GM12878 (cell line): ENCODE data around the gene TTLL8. TPM values are rescaled to one million over a fixed set of nuclear protein-coding genes. Genes with fewer than 3 reads are reported as not detected.

ENCODE experiments used
- BMI1 ChIP-seq: fragments of 450-650 bp; IDR thresholded peaks from 2 replicates; pipeline ENCODE4 v1.6.1; 2016; ENCODE audit warnings: mild to moderate bottlenecking, moderate library complexity, borderline replicate concordance
- E2F4 ChIP-seq: IDR thresholded peaks from 2 replicates; pipeline ENCODE4 v1.6.1; 2012; ENCODE audit warnings: low read depth, low read length, improper control_type of control experiment
- MAX ChIP-seq: IDR thresholded peaks from 2 replicates; pipeline ENCODE4 v1.6.1; 2012; ENCODE audit warnings: low read depth, low read length, improper control_type of control experiment
- POLR2AphosphoS2 ChIP-seq: IDR thresholded peaks from 2 replicates; pipeline ENCODE4 v1.6.1; 2011; ENCODE audit warnings: low read depth, mild to moderate bottlenecking, low read length, improper control_type of control experiment, moderate library complexity
- SMC3 ChIP-seq: IDR thresholded peaks from 2 replicates; pipeline ENCODE4 v1.6.1; 2011; ENCODE audit warnings: low read length, improper control_type of control experiment, borderline replicate concordance
- TCF3 ChIP-seq: IDR thresholded peaks from 2 replicates; pipeline ENCODE4 v1.6.1; 2012; ENCODE audit warnings: low read depth, mild to moderate bottlenecking, low read length, borderline replicate concordance; ENCODE audit not compliant: insufficient read depth
- USF2 ChIP-seq: IDR thresholded peaks from 2 replicates; pipeline ENCODE4 v1.6.1; 2011; ENCODE audit warnings: low read depth, low read length, improper control_type of control experiment, borderline replicate concordance
- WRNIP1 ChIP-seq: IDR thresholded peaks from 2 replicates; pipeline ENCODE4 v1.6.1; 2011; ENCODE audit warnings: low read depth, low read length, improper control_type of control experiment, borderline replicate concordance
- ZBTB40 ChIP-seq: fragments of 450-650 bp; IDR thresholded peaks from 2 replicates; pipeline ENCODE4 v1.6.1; 2016; ENCODE audit warnings: mild to moderate bottlenecking, moderate library complexity, borderline replicate concordance
- ZNF24 ChIP-seq: fragments of 450-650 bp; IDR thresholded peaks from 2 replicates; pipeline ENCODE4 v1.6.1; 2017; ENCODE audit warnings: antibody characterized with exemption, mild to moderate bottlenecking
- ZNF592 ChIP-seq: fragments of 450-650 bp; IDR thresholded peaks from 2 replicates; pipeline ENCODE4 v1.6.1; 2017; ENCODE audit warnings: mild to moderate bottlenecking, moderate library complexity
- polyA plus RNA-seq, 11 experiments: library from polyadenylated mRNA; depleted of rRNA in 4 of 11; unstranded in 6 of 11; stranded (reverse) in 5 of 11; fragments of >200 nt; fragmentation: Nextera tagmentation in 4 of 11; fragmentation: Illumina TruSeq in 1 of 11; extraction: Ambion mirVana in 4 of 11; extraction: Trizol in 1 of 11; gene quantifications; 1 replicate in 1 of 11; 2 replicates in 10 of 11; pipeline versions ENCODE4 v1.2.1 to v1.2.3, GENCODE V29; 2011 to 2016; ENCODE audit warnings: inconsistent platforms in 2 of 11, missing spikeins in 2 of 11, low read depth in 1 of 11
- total RNA-seq, 4 experiments: library from RNA; depleted of rRNA in 3 of 4; stranded (reverse); fragments of >200 nt in 3 of 4; fragmentation: Illumina TruSeq in 1 of 4; extraction: Trizol in 1 of 4; gene quantifications; 2 replicates each; pipeline versions ENCODE4 v1.2.1 to v1.2.3, GENCODE V29; 2013 to 2021
- TF ChIP-seq, protein P1 (sequence below): IDR thresholded peaks from 2 replicates; pipeline ENCODE4 v1.6.1; 2012; ENCODE audit warnings: low read depth, low read length, improper control_type of control experiment

Gene TTLL8
- total and polyA plus RNA-seq, 10 of the 15 experiments (the other 5 are each of a cell fraction or from before 2014, with no cell fraction given), result not detected

DNA sequence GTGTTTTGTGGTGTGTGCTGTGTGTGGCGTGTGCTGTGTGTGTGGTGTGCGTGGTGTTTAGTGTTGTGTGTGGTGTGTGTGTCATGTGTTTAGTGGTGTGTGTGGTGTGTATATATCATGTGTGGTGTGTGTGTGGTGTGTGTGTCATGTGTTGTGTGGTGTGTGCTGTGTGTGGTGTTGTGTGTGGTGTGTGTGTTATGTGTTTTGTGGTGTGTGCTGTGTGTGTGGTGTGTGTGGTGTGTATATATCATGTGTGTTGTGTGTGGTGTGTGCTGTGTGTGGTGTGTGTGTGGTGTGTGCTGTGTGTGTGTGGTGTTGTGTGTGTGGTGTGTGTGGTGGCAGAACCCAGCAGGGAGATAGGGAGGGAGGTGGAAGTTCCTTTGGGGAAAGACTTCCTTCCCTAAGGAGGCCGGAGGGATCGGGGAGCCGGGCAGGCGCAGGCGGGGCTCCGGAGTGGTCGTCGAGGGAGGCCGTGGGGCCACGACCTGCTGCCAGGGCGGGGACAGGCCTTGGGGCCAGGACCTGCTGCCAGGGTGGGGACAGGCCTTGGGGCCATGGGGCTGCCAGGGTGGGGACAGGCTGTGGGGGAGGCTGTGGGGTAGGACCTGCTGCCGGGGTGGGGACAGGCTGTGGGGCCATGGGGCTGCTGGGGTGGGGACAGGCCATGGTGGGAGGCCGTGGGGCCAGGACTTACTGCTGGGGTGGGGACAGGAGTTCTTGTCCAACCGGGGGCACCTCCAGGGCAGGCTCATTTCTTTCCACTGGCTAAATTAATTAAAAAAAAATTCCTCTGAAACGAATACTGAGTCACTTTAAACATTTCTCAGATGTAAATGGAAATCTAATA is 82.3 kb downstream of the TTLL8 start (continued):
- TF ChIP-seq, protein P1, sequence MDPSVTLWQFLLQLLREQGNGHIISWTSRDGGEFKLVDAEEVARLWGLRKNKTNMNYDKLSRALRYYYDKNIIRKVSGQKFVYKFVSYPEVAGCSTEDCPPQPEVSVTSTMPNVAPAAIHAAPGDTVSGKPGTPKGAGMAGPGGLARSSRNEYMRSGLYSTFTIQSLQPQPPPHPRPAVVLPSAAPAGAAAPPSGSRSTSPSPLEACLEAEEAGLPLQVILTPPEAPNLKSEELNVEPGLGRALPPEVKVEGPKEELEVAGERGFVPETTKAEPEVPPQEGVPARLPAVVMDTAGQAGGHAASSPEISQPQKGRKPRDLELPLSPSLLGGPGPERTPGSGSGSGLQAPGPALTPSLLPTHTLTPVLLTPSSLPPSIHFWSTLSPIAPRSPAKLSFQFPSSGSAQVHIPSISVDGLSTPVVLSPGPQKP, result no peak
- TF ChIP-seq MAX, result no peak
- no peak for TF ChIP-seq USF2
- TF ChIP-seq TCF3, result no peak
- TF ChIP-seq ZNF592, result no peak
- TF ChIP-seq WRNIP1, result no peak
- TF ChIP-seq SMC3, result no peak
- TF ChIP-seq E2F4, result no peak
- TF ChIP-seq ZNF24, result no peak
- TF ChIP-seq POLR2AphosphoS2, result no peak
- TF ChIP-seq ZBTB40, result no peak
- no peak for TF ChIP-seq BMI1
